OCI-LY1 (cell line): ENCODE results near the gene PIK3R5.

Source experiments
- H2AFZ ChIP-seq: fragments of 200-600 bp; sonication (generic), shearing (Covaris generic); 2 replicates; pipeline ENCODE4 v1.6.0; 2014; ENCODE audit warnings: antibody characterized with exemption, mild to moderate bottlenecking, low read length
- H3F3A ChIP-seq: fragments of 200-600 bp; sonication (generic), shearing (Covaris generic); 2 replicates; pipeline ENCODE4 v1.6.0; 2014; ENCODE audit warnings: mild to moderate bottlenecking, antibody characterized with exemption, low read length, moderate library complexity; ENCODE audit not compliant: insufficient read depth
- H3K27ac ChIP-seq: fragments of 200-600 bp; sonication (generic); 2 replicates; pipeline ENCODE4 v1.5.1; 2014; ENCODE audit warnings: low read length, mixed run types, mild to moderate bottlenecking, low read depth; ENCODE audit not compliant: poor library complexity, severe bottlenecking
- H3K27me3 ChIP-seq: fragments of 200-600 bp; sonication (generic); 2 replicates; pipeline ENCODE4 v1.6.0; 2014; ENCODE audit warnings: antibody characterized with exemption, mild to moderate bottlenecking, low read length, moderate library complexity; ENCODE audit not compliant: insufficient read depth
- H3K36me3 ChIP-seq: fragments of 200-600 bp; sonication (generic); 2 replicates; pipeline ENCODE4 v1.6.1; 2014; ENCODE audit warnings: mild to moderate bottlenecking, antibody characterized with exemption, low read length, moderate library complexity, mixed read lengths; ENCODE audit not compliant: insufficient read depth
- H3K4me1 ChIP-seq: fragments of 200-600 bp; sonication (generic); 2 replicates; pipeline ENCODE4 v1.5.1; 2014; ENCODE audit warnings: mild to moderate bottlenecking, low read length, moderate library complexity; ENCODE audit not compliant: insufficient read depth, severe bottlenecking
- H3K4me2 ChIP-seq: fragments of 200-600 bp; sonication (generic), shearing (Covaris generic); 2 replicates; pipeline ENCODE4 v1.6.1; 2014; ENCODE audit warnings: low read length
- H3K4me3 ChIP-seq: fragments of 200-600 bp; sonication (generic); 2 replicates; pipeline ENCODE4 v1.5.1; 2014; ENCODE audit warnings: low read length, low read depth, mild to moderate bottlenecking, mixed read lengths; ENCODE audit not compliant: poor library complexity, severe bottlenecking
- H3K79me2 ChIP-seq: fragments of 200-600 bp; shearing (Covaris generic); 2 replicates; pipeline ENCODE4 v1.6.1; 2016; ENCODE audit warnings: mixed run types, low read length, mixed read lengths; ENCODE audit not compliant: insufficient read depth
- H3K9ac ChIP-seq: fragments of 200-600 bp; sonication (generic), shearing (Covaris generic); 2 replicates; pipeline ENCODE4 v1.6.1; 2014; ENCODE audit warnings: mild to moderate bottlenecking, low read length, mixed read lengths
- H3K9me2 ChIP-seq: fragments of 200-600 bp; sonication (generic), shearing (Covaris generic); 2 replicates; pipeline ENCODE4 v1.6.1; 2014; ENCODE audit warnings: low read depth, mild to moderate bottlenecking, low read length, mixed read lengths
- H3K9me3 ChIP-seq: fragments of 200-600 bp; shearing (Covaris generic); 2 replicates; pipeline ENCODE4 v1.6.1; 2014; ENCODE audit warnings: low read length, mixed read lengths
- H4K20me1 ChIP-seq: fragments of 200-600 bp; sonication (generic), shearing (Covaris generic); 2 replicates; pipeline ENCODE4 v1.6.0; 2016; ENCODE audit warnings: mild to moderate bottlenecking, low read length; ENCODE audit not compliant: insufficient read depth
- EZH2 ChIP-seq: fragments of 200-600 bp; sonication (generic), shearing (Covaris generic); IDR thresholded peaks from 2 replicates; pipeline ENCODE4 v1.8.0; 2017; ENCODE audit warnings: borderline replicate concordance, mixed run types, mild to moderate bottlenecking, antibody characterized with exemption, low read length, moderate library complexity, mixed read lengths
- TF ChIP-seq, protein P1 (sequence below): fragments of 200-600 bp; sonication (generic), shearing (Covaris generic); IDR thresholded peaks from 2 replicates; pipeline ENCODE4 v1.5.1; 2017; ENCODE audit warnings: mild to moderate bottlenecking, antibody characterized with exemption, low read length, moderate library complexity, mixed read lengths

PIK3R5 gene

DNA sequence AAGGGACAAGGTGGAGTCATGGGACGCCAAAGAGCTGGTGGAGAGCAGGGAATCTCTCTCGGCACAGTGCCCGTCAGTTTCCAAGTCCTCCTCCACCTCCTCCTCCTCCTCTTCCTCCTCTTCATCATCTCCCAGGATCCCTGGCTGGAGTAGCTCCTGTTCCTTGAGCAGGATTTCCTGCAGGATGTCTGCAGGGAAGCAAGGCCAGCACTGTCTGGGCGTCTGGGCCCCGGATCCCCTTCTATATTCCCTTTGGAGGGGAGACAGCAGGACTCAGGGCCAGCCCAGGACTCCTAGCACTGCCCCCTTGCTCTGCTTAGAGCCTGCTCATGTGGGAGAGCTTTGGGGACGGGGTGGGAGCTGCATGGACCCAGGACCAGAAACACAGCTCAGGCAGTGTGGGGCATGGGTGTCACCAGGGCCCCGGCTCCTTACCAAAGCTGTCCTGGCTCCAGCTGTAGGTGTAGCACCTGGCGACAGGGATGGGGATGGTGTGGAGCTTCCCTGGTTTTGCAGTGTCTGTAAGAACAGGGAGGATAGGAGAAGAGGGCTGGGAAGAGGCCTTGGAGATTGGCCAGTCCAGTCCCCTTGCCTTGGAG, 76.7 kb downstream of the PIK3R5 start:
- Histone ChIP-seq H3K9me3 (no peaks in the 10 kb centered on the region), H3K4me1 (no peaks in the 10 kb centered on the region), H3K79me2 (no peaks in the 10 kb centered on the region), H3F3A (no peaks in the 10 kb centered on the region), H3K27me3 (no peaks in the 10 kb centered on the region), H3K9me2 (no peaks in the 10 kb centered on the region), H3K4me3 (no peak overlapping the region), H4K20me1 (no peaks in the 10 kb centered on the region), H3K27ac (no peak overlapping the region), H2AFZ (no peak overlapping the region), H3K4me2 (no peak overlapping the region), H3K9ac (no peak overlapping the region), H3K36me3 (no peaks in the 10 kb centered on the region)
- TF ChIP-seq EZH2 = no peak
- TF ChIP-seq, protein P1, sequence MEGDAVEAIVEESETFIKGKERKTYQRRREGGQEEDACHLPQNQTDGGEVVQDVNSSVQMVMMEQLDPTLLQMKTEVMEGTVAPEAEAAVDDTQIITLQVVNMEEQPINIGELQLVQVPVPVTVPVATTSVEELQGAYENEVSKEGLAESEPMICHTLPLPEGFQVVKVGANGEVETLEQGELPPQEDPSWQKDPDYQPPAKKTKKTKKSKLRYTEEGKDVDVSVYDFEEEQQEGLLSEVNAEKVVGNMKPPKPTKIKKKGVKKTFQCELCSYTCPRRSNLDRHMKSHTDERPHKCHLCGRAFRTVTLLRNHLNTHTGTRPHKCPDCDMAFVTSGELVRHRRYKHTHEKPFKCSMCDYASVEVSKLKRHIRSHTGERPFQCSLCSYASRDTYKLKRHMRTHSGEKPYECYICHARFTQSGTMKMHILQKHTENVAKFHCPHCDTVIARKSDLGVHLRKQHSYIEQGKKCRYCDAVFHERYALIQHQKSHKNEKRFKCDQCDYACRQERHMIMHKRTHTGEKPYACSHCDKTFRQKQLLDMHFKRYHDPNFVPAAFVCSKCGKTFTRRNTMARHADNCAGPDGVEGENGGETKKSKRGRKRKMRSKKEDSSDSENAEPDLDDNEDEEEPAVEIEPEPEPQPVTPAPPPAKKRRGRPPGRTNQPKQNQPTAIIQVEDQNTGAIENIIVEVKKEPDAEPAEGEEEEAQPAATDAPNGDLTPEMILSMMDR = no peak

DNA sequence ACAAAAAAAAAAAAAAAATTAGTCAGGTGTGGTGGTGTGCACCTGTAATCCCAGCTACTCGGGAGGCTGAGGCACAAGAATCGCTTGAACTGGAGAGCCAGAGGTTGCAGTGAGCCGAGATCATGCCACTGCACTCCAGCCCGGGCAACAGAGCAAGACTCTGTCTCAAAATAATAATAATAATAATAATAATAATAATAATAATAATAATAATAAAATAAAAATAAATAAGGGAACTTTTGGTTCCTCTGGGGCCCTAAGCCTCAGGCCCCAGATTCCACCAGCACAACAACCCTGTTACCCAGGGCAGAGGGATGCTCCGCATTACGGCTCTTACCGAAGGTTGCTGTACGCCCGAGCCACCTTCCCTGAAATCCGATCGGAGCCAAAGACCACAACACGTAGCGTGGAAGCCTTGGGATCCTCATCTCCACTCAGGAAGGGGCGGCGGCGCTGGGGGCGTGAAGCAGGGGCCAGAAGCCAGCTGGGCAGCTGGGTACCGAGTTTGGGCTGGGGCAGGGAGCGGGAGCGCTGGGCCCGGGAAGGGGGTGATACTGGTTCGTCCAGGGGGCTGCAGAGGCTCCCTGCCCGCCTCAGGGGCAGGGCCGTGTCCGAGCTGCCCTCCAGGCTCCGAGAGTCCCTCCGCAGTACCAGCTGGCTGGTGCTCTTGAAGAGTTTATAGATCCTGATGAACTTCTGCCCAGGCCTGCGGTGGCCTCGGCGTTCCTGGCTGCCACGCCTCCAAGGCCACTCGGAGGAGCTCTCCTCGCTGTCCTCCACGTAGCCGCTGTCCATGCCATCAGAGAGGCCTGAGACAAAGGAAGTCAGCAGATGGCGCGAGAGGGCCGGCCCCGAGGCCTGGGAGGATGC, 77.4 kb downstream of the PIK3R5 start:
- H3K4me2 ChIP-seq = no peak overlapping the region
- H3K9ac ChIP-seq = no peak overlapping the region
- H3K4me1 ChIP-seq = no peaks in the 10 kb centered on the region
- H3K9me3 ChIP-seq = no peaks in the 10 kb centered on the region
- no peak overlapping the region for H3K4me3 ChIP-seq
- TF ChIP-seq, protein P1 = no peak
- TF ChIP-seq EZH2 = no peak
- no peaks in the 10 kb centered on the region for H3K36me3 ChIP-seq
- H3K27ac ChIP-seq = no peak overlapping the region
- no peaks in the 10 kb centered on the region for H3K9me2 ChIP-seq
- no peaks in the 10 kb centered on the region for H4K20me1 ChIP-seq
- no peaks in the 10 kb centered on the region for H3K27me3 ChIP-seq
- H3K79me2 ChIP-seq = no peaks in the 10 kb centered on the region
- no peak overlapping the region for H2AFZ ChIP-seq
- no peaks in the 10 kb centered on the region for H3F3A ChIP-seq

DNA sequence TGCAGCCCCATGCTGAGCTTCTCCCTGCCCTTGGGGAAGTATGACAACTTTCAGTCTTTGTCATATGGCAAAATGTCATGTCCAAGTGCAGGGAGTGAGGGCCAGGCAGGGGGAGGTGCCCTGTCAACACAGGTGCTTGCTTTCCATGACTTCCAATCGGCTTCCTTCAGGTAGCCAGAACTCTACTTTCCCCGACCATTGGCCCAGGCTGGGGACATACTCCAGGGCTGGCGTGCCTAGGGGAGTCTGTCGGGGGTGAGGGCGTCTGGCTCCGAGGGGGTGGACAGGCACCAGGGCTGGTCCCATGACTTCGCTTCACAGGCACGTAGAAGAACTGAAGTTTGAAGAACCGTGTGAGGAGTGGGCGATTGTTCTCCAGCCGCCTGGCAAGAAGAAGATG, 78.2 kb downstream of the PIK3R5 start:
- H3K9ac ChIP-seq = no peak overlapping the region
- H3K27ac ChIP-seq = no peak overlapping the region
- H3K9me2 ChIP-seq = no peaks in the 10 kb centered on the region
- H3K4me1 ChIP-seq = no peaks in the 10 kb centered on the region
- no peak overlapping the region for H3K4me3 ChIP-seq
- no peak for TF ChIP-seq EZH2
- TF ChIP-seq, protein P1 = no peak
- no peaks in the 10 kb centered on the region for H3F3A ChIP-seq
- no peak overlapping the region for H3K4me2 ChIP-seq
- no peaks in the 10 kb centered on the region for H3K9me3 ChIP-seq
- no peaks in the 10 kb centered on the region for H4K20me1 ChIP-seq
- H2AFZ ChIP-seq = no peak overlapping the region
- H3K27me3 ChIP-seq = no peaks in the 10 kb centered on the region
- no peaks in the 10 kb centered on the region for H3K79me2 ChIP-seq
- no peaks in the 10 kb centered on the region for H3K36me3 ChIP-seq
